PC-3 (cell line): Measurements from ENCODE around the gene ABCG5. TPM values are rescaled to one million over a fixed set of nuclear protein-coding genes. Genes with fewer than 3 reads are reported as not detected.

Experiments
- ATAC-seq: fragments of 200-7000 bp; cut with Tn5 transposase; 2 replicates; pipeline ENCODE4 v1.9.1; 2020; ENCODE audit warnings: mild to moderate bottlenecking, moderate library complexity
- Bru-seq: library from RNA; stranded (reverse); fragments of 400-500 nt; gene quantifications from one replicate; lab custom pipeline; 2021; lab: Mats Ljungman, UMichigan
- BruChase-seq, 2 experiments: library from RNA; stranded (reverse); fragments of 400-500 nt; gene quantifications; one replicate each; lab custom pipeline; 2021; lab: Mats Ljungman, UMichigan
- BruUV-seq: library from RNA; stranded (reverse); fragments of 400-500 nt; replicated peaks from 2 replicates; lab custom pipeline; 2021; lab: Mats Ljungman, UMichigan
- CTCF ChIA-PET: fragments of 300-600 bp; sonication (Branson Sonifier 250); formaldehyde crosslinking; loops from one replicate; lab custom pipeline; 2022; ENCODE audit warnings: antibody characterized with exemption; lab: Charles Lee
- POLR2A ChIA-PET: fragments of 300-600 bp; sonication (Branson Sonifier 250); formaldehyde crosslinking; loops from one replicate; lab custom pipeline; 2022; ENCODE audit warnings: antibody characterized with exemption; ENCODE audit not compliant: unreplicated experiment; lab: Charles Lee
- DNase-seq: peaks from one replicate; pipeline ENCODE4 v3.0.0-alpha.2; 2015
- H2AFZ ChIP-seq: fragments of 300-600 bp; sonication (generic); 2 replicates; pipeline ENCODE4 v1.6.0; 2016; ENCODE audit warnings: antibody characterized with exemption, low read length
- H3F3A ChIP-seq: fragments of 300-600 bp; sonication (generic); one replicate; pipeline ENCODE4 v1.6.0; 2017; ENCODE audit warnings: antibody characterized with exemption, low read length, control low read depth, mild to moderate bottlenecking; ENCODE audit not compliant: unreplicated experiment
- H3K27ac ChIP-seq: fragments of 300-600 bp; sonication (generic); 2 replicates; pipeline ENCODE4 v1.5.1; 2016; ENCODE audit warnings: mild to moderate bottlenecking, low read length
- H3K27me3 ChIP-seq: fragments of 300-600 bp; sonication (generic); 2 replicates; pipeline ENCODE4 v1.6.1; 2016; ENCODE audit warnings: low read length, mixed read lengths
- H3K36me3 ChIP-seq: fragments of 300-600 bp; sonication (generic); 2 replicates; pipeline ENCODE4 v1.6.1; 2016; ENCODE audit warnings: low read depth, mixed run types, low read length, mixed read lengths
- H3K4me1 ChIP-seq: fragments of 300-600 bp; sonication (generic); 2 replicates; pipeline ENCODE4 v1.5.1; 2016; ENCODE audit warnings: low read length; ENCODE audit not compliant: insufficient read depth
- H3K4me2 ChIP-seq: fragments of 300-600 bp; sonication (generic); 2 replicates; pipeline ENCODE4 v1.6.0; 2016; ENCODE audit warnings: low read length
- H3K4me3 ChIP-seq: fragments of 300-600 bp; sonication (generic); 2 replicates; pipeline ENCODE4 v1.5.1; 2016; ENCODE audit warnings: mild to moderate bottlenecking, low read length, mixed read lengths
- H3K79me2 ChIP-seq: fragments of 300-600 bp; sonication (generic); 2 replicates; pipeline ENCODE4 v1.6.1; 2017; ENCODE audit warnings: low read length, mixed read lengths
- H3K9ac ChIP-seq: fragments of 300-600 bp; sonication (generic); 2 replicates; pipeline ENCODE4 v1.6.0; 2016; ENCODE audit warnings: mild to moderate bottlenecking, low read length
- H3K9me2 ChIP-seq: fragments of 300-600 bp; sonication (generic); replicated peaks from 2 replicates; pipeline ENCODE4 v1.6.1; 2016; ENCODE audit warnings: mixed run types, low read length, mixed read lengths
- H3K9me3 ChIP-seq: fragments of 300-600 bp; sonication (generic); 2 replicates; pipeline ENCODE4 v1.6.1; 2016; ENCODE audit warnings: low read length, mixed read lengths
- H4K20me1 ChIP-seq: fragments of 300-600 bp; sonication (generic); 2 replicates; pipeline ENCODE4 v1.6.1; 2016; ENCODE audit warnings: low read length, mixed read lengths
- EZH2 ChIP-seq: fragments of 300-600 bp; sonication (generic); IDR thresholded peaks from one replicate; pipeline ENCODE4 v1.6.1; 2017; ENCODE audit warnings: antibody characterized with exemption, mild to moderate bottlenecking, low read length; ENCODE audit not compliant: unreplicated experiment
- EZH2phosphoT487 ChIP-seq: fragments of 300-600 bp; sonication (generic); IDR thresholded peaks from 2 replicates; pipeline ENCODE4 v1.6.1; 2018; ENCODE audit warnings: mild to moderate bottlenecking, antibody characterized with exemption, low read length, borderline replicate concordance
- intact Hi-C: fragments of 100-400 bp; cut with micrococcal nuclease; formaldehyde crosslinking; loops from 2 replicates; pipeline ENCODE4 v1.9.0; 2023
- long read RNA-seq: library from polyadenylated mRNA; unstranded; transcript quantifications from one replicate; pipeline ENCODE4 v2.0.0, GENCODE V29; 2021; ENCODE audit not compliant: unreplicated experiment
- total RNA-seq: library from RNA; depleted of rRNA; stranded (reverse); fragments of >200 nt; gene quantifications from 2 replicates; pipeline ENCODE4 v1.2.3, GENCODE V29; 2014; rRNA removed
- TF ChIP-seq, protein P1 (sequence below): fragments of 300-600 bp; sonication (generic); conservative IDR thresholded peaks from 2 replicates; pipeline ENCODE4 v1.5.1; 2017; ENCODE audit warnings: antibody characterized with exemption, low read depth, mild to moderate bottlenecking, low read length

The ABCG5 gene
- not detected in 2 replicates for total RNA-seq
- Bru-seq, nascent RNA: percentile 3 among the genes with signal in this experiment
- BruChase-seq, experiment 1, labeled RNA remaining after a 6-hour chase: percentile 13 among the genes with signal in this experiment
- BruChase-seq, experiment 2, labeled RNA remaining after a 2-hour chase: percentile 13 among the genes with signal in this experiment
- long read RNA-seq: 0 reads

- H3F3A ChIP-seq: no peaks in the 10 kb centered on the region
- H3K9me3 ChIP-seq: no peaks in the 10 kb centered on the region
- no peaks in the 10 kb centered on the region for H4K20me1 ChIP-seq
- H3K4me1 ChIP-seq: no peaks in the 10 kb centered on the region
- no peak within 1 kb of the TSS for H3K4me3 ChIP-seq
- ATAC-seq (no peak), DNase-seq (no peak)
- no peaks in the 10 kb centered on the region for H3K36me3 ChIP-seq
- H3K27ac ChIP-seq: no peak within 1 kb of the TSS
- CTCF ChIA-PET: no interaction called here
- TF ChIP-seq EZH2 (no peak), EZH2phosphoT487 (no peak)
- TF ChIP-seq, protein P1, sequence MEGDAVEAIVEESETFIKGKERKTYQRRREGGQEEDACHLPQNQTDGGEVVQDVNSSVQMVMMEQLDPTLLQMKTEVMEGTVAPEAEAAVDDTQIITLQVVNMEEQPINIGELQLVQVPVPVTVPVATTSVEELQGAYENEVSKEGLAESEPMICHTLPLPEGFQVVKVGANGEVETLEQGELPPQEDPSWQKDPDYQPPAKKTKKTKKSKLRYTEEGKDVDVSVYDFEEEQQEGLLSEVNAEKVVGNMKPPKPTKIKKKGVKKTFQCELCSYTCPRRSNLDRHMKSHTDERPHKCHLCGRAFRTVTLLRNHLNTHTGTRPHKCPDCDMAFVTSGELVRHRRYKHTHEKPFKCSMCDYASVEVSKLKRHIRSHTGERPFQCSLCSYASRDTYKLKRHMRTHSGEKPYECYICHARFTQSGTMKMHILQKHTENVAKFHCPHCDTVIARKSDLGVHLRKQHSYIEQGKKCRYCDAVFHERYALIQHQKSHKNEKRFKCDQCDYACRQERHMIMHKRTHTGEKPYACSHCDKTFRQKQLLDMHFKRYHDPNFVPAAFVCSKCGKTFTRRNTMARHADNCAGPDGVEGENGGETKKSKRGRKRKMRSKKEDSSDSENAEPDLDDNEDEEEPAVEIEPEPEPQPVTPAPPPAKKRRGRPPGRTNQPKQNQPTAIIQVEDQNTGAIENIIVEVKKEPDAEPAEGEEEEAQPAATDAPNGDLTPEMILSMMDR: no peak
- POLR2A ChIA-PET: no interaction called here
- intact Hi-C loops: no loop called here
- no peak within 1 kb of the TSS for H3K4me2 ChIP-seq
- H3K9me2 ChIP-seq: no peaks in the 10 kb centered on the region
- no peak within 1 kb of the TSS for H3K9ac ChIP-seq
- H3K27me3 ChIP-seq: no peaks in the 10 kb centered on the region
- H3K79me2 ChIP-seq: no peaks in the 10 kb centered on the region
- no peak within 1 kb of the TSS for H2AFZ ChIP-seq
- BruUV-seq: no TSS peak
Observed at GRCh38 chr2:43838560-43839267, at the start of gene ABCG5, which contains the start of gene ABCG8. ABCG5 (minus strand) TSS chr2:43838839; CDS start chr2:43838679, 160 bp downstream. ABCG8 (plus strand) TSS chr2:43838971; CDS start chr2:43839054, 83 bp downstream.

GRCh38 chr2:43887176-43887575 lies 48.5 kb upstream of the ABCG5 start:
- Histone ChIP-seq H3K36me3 (peaks cover 50% of the 10 kb centered on the region), H3F3A (peaks cover 3% of the 10 kb centered on the region), H3K27me3 (no peaks in the 10 kb centered on the region), H3K9me3 (no peaks in the 10 kb centered on the region), H3K9me2 (no peaks in the 10 kb centered on the region), H3K4me1 (no peaks in the 10 kb centered on the region), H3K79me2 (no peaks in the 10 kb centered on the region), H3K4me3 (no peak overlapping the region), H4K20me1 (no peaks in the 10 kb centered on the region), H3K4me2 (no peak overlapping the region), H3K9ac (no peak overlapping the region), H3K27ac (no peak overlapping the region), H2AFZ (no peak overlapping the region)
- TF ChIP-seq EZH2phosphoT487 (no peak), EZH2 (no peak)
- TF ChIP-seq, protein P1: no peak
- no peak for ATAC-seq
- ChIA-PET POLR2A (no interaction called here), CTCF (no interaction called here)
- BruUV-seq: no TSS peak
- intact Hi-C loops: no loop called here
- no peak for DNase-seq
